ENCODE data around the gene NMB. TPM values are rescaled to one million over a fixed set of nuclear protein-coding genes. Genes with fewer than 3 reads are reported as not detected.

Gene NMB
- polyA plus RNA-seq, 1 of the 3 experiments (the other 2 are of a cell fraction), result 6.5 TPM

- TF ChIP-seq RCOR1 (IDR thresholded peaks at IDR 0.05; ENCODE audit: low read length), result no peak
- TF ChIP-seq, protein P1, sequence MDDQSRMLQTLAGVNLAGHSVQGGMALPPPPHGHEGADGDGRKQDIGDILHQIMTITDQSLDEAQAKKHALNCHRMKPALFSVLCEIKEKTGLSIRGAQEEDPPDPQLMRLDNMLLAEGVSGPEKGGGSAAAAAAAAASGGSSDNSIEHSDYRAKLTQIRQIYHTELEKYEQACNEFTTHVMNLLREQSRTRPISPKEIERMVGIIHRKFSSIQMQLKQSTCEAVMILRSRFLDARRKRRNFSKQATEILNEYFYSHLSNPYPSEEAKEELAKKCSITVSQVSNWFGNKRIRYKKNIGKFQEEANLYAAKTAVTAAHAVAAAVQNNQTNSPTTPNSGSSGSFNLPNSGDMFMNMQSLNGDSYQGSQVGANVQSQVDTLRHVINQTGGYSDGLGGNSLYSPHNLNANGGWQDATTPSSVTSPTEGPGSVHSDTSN (IDR thresholded peaks at IDR 0.05), result no peak
Measured at GRCh38 chr15:84647726-84648125, 10.3 kb downstream of the NMB start (continued).

DNA sequence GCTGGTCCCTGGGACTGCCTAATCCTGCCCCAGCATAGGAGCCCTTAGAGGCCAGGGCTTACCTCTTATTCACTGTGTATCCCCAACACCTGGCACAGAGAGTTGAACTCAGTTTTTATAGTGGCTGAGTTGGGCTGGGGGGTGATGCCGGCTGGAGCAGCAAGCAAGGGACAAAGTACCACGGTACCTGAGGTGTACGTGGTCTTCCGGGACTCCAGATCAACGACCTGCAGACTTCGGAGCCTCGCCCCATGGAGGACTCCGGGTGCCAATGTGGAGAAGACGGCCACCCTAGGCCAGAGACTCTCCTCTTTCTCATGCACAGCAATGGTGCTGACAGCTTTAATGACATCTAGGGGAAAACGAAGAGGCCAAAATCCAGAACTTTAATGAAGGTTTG lies 12.0 kb downstream of the NMB start:
- TF ChIP-seq YY1 (IDR thresholded peaks at IDR 0.05; ENCODE audit: low read depth) (no peak), RFX5 (IDR thresholded peaks at IDR 0.05; ENCODE audit: low read length) (no peak), JUND (IDR thresholded peaks at IDR 0.05) (no peak), MEF2A (IDR thresholded peaks at IDR 0.05; ENCODE audit: borderline replicate concordance, low read depth) (no peak), TCF12 (IDR thresholded peaks at IDR 0.05) (no peak), EP300 (IDR thresholded peaks at IDR 0.05; ENCODE audit: borderline replicate concordance in 1 of 2, low read depth in 1 of 2, low read length in 1 of 2) (no peak), GABPA (IDR thresholded peaks at IDR 0.05; ENCODE audit: low read depth) (no peak), USF2 (IDR thresholded peaks at IDR 0.05; ENCODE audit: borderline replicate concordance, low read depth, low read length) (no peak), FOXJ3 (CRISPR knock-in tag; IDR thresholded peaks at IDR 0.05) (no peak), TAF1 (IDR thresholded peaks at IDR 0.05; ENCODE audit: borderline replicate concordance, low read depth, low read length) (no peak), RCOR1 (IDR thresholded peaks at IDR 0.05; ENCODE audit: low read length) (no peak), ELF1 (IDR thresholded peaks at IDR 0.05) (no peak), MXI1 (IDR thresholded peaks at IDR 0.05; ENCODE audit: low read depth, low read length) (no peak)
- TF ChIP-seq, protein P2, sequence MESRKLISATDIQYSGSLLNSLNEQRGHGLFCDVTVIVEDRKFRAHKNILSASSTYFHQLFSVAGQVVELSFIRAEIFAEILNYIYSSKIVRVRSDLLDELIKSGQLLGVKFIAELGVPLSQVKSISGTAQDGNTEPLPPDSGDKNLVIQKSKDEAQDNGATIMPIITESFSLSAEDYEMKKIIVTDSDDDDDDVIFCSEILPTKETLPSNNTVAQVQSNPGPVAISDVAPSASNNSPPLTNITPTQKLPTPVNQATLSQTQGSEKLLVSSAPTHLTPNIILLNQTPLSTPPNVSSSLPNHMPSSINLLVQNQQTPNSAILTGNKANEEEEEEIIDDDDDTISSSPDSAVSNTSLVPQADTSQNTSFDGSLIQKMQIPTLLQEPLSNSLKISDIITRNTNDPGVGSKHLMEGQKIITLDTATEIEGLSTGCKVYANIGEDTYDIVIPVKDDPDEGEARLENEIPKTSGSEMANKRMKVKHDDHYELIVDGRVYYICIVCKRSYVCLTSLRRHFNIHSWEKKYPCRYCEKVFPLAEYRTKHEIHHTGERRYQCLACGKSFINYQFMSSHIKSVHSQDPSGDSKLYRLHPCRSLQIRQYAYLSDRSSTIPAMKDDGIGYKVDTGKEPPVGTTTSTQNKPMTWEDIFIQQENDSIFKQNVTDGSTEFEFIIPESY (IDR thresholded peaks at IDR 0.05; ENCODE audit: borderline replicate concordance, low read depth), result no peak
- TF ChIP-seq, protein P3, sequence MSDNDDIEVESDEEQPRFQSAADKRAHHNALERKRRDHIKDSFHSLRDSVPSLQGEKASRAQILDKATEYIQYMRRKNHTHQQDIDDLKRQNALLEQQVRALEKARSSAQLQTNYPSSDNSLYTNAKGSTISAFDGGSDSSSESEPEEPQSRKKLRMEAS (IDR thresholded peaks at IDR 0.05; ENCODE audit: low read depth), result no peak
- TF ChIP-seq, protein P4, sequence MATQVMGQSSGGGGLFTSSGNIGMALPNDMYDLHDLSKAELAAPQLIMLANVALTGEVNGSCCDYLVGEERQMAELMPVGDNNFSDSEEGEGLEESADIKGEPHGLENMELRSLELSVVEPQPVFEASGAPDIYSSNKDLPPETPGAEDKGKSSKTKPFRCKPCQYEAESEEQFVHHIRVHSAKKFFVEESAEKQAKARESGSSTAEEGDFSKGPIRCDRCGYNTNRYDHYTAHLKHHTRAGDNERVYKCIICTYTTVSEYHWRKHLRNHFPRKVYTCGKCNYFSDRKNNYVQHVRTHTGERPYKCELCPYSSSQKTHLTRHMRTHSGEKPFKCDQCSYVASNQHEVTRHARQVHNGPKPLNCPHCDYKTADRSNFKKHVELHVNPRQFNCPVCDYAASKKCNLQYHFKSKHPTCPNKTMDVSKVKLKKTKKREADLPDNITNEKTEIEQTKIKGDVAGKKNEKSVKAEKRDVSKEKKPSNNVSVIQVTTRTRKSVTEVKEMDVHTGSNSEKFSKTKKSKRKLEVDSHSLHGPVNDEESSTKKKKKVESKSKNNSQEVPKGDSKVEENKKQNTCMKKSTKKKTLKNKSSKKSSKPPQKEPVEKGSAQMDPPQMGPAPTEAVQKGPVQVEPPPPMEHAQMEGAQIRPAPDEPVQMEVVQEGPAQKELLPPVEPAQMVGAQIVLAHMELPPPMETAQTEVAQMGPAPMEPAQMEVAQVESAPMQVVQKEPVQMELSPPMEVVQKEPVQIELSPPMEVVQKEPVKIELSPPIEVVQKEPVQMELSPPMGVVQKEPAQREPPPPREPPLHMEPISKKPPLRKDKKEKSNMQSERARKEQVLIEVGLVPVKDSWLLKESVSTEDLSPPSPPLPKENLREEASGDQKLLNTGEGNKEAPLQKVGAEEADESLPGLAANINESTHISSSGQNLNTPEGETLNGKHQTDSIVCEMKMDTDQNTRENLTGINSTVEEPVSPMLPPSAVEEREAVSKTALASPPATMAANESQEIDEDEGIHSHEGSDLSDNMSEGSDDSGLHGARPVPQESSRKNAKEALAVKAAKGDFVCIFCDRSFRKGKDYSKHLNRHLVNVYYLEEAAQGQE (IDR thresholded peaks at IDR 0.05; ENCODE audit: low read depth, low read length), result no peak
- H3K79me2 ChIP-seq (ENCODE audit: insufficient read depth), result peaks cover 12% of the 10 kb centered on the region
- DNase-seq, result no peak
- CTCF ChIA-PET, result interaction anchor here (0.6 to 1.0 kb wide), 2 partner anchors 47 to 233 kb away, joined by 3 to 5 read pairs; no protein-coding TSS in a partner anchor
- no peaks in the 10 kb centered on the region for H3K27me3 ChIP-seq (ENCODE audit: insufficient read depth)
- H3K4me3 ChIP-seq (ENCODE audit: low read depth in 2 of 2, low read length in 1 of 2), result no peak overlapping the region
- H3K36me3 ChIP-seq (replicated peaks in 1 of 2; ENCODE audit: control insufficient read depth in 1 of 2, insufficient read depth in 2 of 2, low read length in 1 of 2), result peaks cover 50 to 59% of the 10 kb centered on the region in 2 experiments
- peaks cover 3% of the 10 kb centered on the region for H3F3A ChIP-seq (replicated peaks; ENCODE audit: insufficient read depth)
- H2AFZ ChIP-seq (ENCODE audit: low read depth), result no peak overlapping the region
- H4K20me1 ChIP-seq (ENCODE audit: insufficient read depth), result no peaks in the 10 kb centered on the region
- POLR2A ChIA-PET, result no interaction called here
- H3K9ac ChIP-seq, result no peak overlapping the region
- no peaks in the 10 kb centered on the region; a peak in 1 of 4 replicates for H3K4me1 ChIP-seq (ENCODE audit: control insufficient read depth in 1 of 2, insufficient read depth in 2 of 2, low read depth in 1 of 2, low read length in 1 of 2)
- H3K9me3 ChIP-seq, result no peaks in the 10 kb centered on the region
- WGBS (ENCODE audit: low lambda C conversion rate), result 93% methylated on average over 10 of the region's 10 CpGs
- no peaks in the 10 kb centered on the region for H3K9me2 ChIP-seq
- H3K27ac ChIP-seq (ENCODE audit: low read depth in 2 of 2, low read length in 1 of 2), result no peak overlapping the region
- H3K4me2 ChIP-seq, result no peak overlapping the region

All from SK-N-SH (cell line).